IPS-NIHi7 (cell line): Measurements from ENCODE around the gene HEG1.

ENCODE experiments used
- DNase-seq: peaks from one replicate; pipeline ENCODE4 v3.0.0; 2012; ENCODE audit warnings: mixed read lengths; ENCODE audit errors: extremely low spot score

Gene HEG1

DNA sequence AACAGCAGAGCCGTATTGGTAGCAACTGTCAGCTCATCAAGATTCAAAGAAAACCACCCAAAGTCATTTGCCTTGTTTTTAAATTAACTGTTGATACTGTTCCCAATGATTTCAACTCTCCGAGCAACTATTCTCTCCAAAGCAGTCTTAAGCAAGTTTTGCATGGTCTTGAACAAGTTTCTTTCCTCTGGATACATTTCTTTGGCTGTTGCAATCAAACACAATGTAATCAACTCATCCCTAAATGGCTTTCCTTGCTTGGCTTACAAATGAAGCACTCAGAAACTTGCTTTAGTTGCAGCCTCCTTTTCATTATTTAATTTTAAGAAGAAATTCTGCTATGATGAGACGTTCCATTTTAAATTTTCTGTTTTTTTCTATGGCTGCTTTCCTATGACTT is 105.8 kb downstream of the HEG1 start:
- no peak for DNase-seq

DNA sequence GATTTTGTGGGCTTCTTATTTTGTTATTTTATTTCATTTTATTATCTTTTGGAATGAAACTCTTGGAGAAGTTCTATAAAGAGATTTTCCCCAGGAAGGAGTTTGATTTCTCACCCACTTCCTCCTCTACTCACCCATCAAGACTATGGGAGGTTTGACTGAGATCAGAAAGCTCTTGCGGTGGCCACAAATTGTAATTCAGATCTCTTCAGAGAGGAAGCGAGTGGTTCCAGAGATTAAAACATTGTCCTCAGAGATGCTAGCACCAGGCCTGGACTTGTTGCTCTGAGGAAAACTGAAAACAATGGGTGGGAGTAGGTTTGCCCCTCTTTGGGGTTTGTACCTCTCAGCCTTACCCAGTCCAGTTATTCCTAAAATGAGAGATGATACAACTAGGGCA is 113.2 kb downstream of the HEG1 start:
- DNase-seq, result no peak

DNA sequence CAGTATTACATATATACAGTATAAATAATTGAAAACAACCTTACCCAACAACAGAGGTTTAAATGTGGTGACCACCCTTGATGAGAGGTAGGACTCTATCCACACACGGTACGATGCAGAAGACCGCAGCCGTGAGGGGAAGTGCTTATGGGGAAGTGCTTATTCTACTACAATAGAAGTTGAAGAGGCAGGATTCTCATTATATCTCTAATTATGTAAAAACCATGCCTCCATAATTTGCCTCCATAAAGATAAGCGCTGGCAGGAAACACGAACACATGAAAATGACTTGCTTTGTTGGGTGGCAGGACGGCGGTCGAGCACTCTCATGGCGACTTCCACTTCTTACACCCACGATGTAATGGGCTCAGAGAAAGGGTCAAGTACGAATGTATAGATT is 114.0 kb downstream of the HEG1 start:
- DNase-seq, result no peak

GRCh38 chr3:124939661-124940060 is 116.1 kb downstream of the HEG1 start:
- DNase-seq, result no peak

DNA sequence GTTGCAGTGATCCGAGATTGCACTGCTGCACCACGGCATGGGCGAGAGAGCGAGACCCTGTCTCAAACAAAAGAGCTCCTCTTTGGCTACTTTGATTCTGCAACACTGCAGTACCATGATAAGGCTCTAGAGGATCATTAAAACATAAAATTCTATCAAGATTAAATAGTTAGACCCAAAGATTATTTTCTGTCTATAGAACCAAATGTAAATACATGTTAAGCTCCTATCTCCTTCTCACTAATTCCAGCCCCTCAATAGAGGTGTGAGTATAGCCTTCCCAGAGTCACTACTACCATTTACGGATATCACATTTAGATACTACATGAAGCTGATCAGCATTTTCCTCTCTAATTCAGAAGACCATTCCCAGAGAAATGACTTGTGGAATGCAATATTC is 116.9 kb downstream of the HEG1 start:
- DNase-seq, result no peak

- DNase-seq, result no peak
Observed at GRCh38 chr3:124937049-124937448, 118.7 kb downstream of the HEG1 start.

DNA sequence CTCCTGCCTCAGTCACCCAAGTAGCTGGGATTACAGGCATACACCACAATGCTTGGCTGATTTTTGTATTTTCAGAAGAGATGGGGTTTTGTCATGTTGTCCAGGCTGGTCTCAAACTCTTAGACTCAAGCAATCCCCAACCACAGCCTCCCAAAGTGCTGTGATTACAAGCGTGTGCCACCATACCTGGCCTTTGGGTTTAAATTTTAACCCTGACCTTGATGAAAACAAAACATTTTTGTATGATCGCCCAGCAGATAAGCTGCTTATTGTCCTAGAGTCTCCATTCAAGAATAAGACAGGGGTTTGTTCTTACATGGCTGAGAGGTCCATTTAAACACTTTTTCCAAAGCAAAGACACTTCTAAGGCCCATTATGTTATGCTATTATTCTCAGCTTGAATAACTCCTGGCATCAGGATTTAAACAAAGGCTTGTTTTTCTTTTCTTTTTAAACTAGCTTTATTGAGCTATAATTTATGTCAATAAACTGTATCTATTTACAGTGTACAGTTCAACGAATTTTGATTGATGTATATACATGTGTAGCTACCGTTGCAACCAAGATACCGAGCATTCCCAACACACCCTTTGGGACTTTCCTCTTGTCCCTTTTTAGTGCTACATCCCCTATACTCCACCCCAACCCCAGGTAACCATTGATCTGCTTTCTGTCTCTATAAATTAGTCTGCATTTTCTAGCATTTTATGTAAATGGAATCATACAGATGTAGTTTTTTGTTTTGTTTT is 119.8 kb downstream of the HEG1 start:
- DNase-seq, result no peak

DNA sequence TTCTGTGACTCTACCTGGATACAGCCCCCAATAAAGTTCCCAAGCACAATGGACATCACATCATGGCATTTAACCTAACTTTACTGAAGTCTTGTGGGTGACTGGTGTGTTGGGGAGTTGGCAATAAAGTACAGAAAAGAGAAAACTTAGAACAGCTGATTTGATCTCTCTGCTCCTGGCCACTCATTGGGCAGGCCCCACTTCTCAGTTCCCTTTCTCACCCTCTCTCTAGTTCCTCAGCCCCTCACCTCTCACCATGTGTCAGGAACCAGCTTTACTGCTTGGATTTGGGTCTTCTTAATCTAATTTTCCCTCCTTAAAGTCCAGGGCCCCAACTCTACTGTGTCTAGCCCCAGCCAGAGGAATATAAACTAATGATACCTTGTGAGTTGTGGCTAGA is 120.5 kb downstream of the HEG1 start:
- no peak for DNase-seq

GRCh38 chr3:124934577-124934976 is 121.2 kb downstream of the HEG1 start, which contains the start of gene MUC13:
Gene MUC13, minus strand, starts transcription at chr3:124934751. Its CDS starts 39 bp downstream, at chr3:124934712.
- no peak for DNase-seq

- peak; percentile 48 for DNase-seq
Observed at GRCh38 chr3:124928333-124929202, 127.2 kb downstream of the HEG1 start.

DNA sequence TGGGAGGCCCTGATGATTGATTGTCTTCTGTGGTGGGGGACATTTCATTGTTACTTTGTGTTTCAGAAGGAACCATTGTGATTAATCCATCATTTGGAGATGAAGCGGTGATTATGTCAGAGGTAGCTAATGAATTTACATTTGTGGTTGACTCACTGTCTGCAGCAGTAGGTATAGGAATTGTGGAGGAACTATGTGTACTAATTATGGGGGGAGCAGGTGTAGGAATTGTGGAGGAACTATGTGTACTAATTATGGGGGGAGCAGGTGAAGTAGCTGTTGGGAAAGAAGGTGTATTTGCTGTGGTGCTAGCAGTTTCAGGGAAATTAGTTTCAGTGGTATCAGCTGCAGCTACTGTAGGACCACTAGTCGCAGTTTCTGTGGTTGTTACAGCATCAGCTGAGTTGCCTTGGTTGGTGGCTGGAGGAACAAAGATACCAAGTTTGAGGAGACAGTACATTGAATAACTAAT is 128.2 kb downstream of the HEG1 start:
- DNase-seq, result no peak

GRCh38 chr3:124926426-124927101 is 129.2 kb downstream of the HEG1 start:
- DNase-seq, result no peak

- no peak for DNase-seq
Observed at GRCh38 chr3:124924741-124925140, 131.1 kb downstream of the HEG1 start.

- no peak for DNase-seq
Observed at GRCh38 chr3:124923833-124924232, 132.0 kb downstream of the HEG1 start.

DNA sequence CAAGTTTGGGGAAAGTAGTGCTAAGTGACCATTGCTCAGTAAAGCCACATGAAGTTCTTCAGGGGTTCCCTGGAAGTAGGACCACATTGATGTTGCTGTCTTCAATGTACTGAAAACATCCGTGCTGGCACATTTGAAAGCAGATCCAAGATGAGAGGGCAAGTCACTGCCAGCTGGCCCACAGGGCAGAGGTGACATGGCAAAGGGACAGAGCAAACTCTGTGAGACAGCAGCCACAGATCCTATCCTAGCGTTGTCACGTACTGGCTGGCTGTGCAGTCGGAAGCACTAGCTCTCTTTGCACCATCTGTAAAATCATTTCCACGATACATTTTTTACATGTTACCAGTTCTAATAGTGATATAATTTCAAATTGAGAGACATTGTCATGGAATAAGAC is 135.1 kb downstream of the HEG1 start:
- no peak for DNase-seq

DNA sequence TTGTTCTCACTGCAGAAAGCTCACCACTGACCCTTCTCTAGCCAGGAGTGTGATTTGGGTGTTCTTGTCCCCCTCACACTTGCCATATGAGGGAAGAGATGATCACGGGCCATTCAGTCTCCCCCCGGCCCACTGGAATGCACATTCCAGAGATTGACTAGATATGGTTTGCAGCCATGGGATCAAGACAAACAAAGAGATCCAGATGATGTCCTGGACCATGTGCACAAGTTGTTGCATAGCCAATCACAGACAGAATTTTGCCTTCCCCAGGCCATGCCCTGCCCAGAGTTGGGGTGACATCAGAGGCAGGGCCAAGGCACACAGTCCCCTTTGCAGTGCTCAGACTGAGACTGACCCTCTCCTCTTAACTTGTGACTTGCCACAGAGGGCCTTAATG is 136.0 kb downstream of the HEG1 start:
- DNase-seq, result no peak

DNA sequence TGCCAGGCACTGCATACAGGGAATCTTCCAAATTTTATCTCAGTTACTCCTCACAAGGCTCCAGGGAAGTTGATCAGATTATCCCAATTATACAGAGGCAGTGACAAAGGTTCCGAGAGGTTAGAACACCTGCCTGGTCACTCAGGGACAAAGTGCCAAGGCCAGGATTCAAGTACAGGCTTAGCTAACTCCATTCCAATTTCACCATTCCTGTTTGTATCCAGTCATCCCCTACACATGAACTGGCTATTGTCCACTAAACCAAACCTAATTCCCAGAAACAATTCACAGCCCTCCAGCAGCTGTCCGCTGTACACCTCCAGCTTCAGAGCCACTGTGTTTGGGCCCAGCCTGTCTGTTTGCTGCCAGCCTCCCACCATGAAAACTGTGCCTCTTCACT is 137.3 kb downstream of the HEG1 start:
- DNase-seq, result no peak

- no peak for DNase-seq
Observed at GRCh38 chr3:124916837-124917409, 138.9 kb downstream of the HEG1 start.
